Lung (tissue), 12 donors: Measurements from ENCODE around the gene GFPT2. TPM values are rescaled to one million over a fixed set of nuclear protein-coding genes. Genes with fewer than 3 reads are reported as not detected.

ENCODE experiments used
- ATAC-seq: fragments of 200-7000 bp; cut with Tn5 transposase; one replicate; pipeline ENCODE4 v1.9.1; 2020; ENCODE audit warnings: moderate number of reproducible peaks; ENCODE audit not compliant: insufficient read depth, low FRiP score
- DNase-seq, 3 donors: peaks; one replicate each; pipeline ENCODE4 v3.0.0-alpha.2; 2013 to 2017
- H3K27ac ChIP-seq, 2 donors: one replicate each; pipeline ENCODE4 v1.5.1; 2013; ENCODE audit warnings: mild to moderate bottlenecking in 2 of 2, moderate library complexity in 2 of 2, control low read depth in 1 of 2, inconsistent platforms in 1 of 2, low read depth in 1 of 2, low read length in 1 of 2
- H3K27me3 ChIP-seq, 3 donors: one replicate each; pipeline ENCODE4 v1.5.1; 2013; ENCODE audit warnings: low read length in 2 of 3; ENCODE audit not compliant: control insufficient read depth in 3 of 3, insufficient read depth in 3 of 3
- H3K36me3 ChIP-seq, 4 donors: one replicate each; pipeline ENCODE4 v1.5.1; 2013; ENCODE audit warnings: low read length in 4 of 4, mild to moderate bottlenecking in 1 of 4, moderate library complexity in 1 of 4; ENCODE audit not compliant: control insufficient read depth in 4 of 4, insufficient read depth in 4 of 4
- H3K4me1 ChIP-seq, 5 donors: one replicate each; pipeline ENCODE4 v1.5.1; 2013; ENCODE audit warnings: low read length in 5 of 5, mild to moderate bottlenecking in 2 of 5, moderate library complexity in 1 of 5; ENCODE audit not compliant: control insufficient read depth in 5 of 5, insufficient read depth in 5 of 5
- H3K4me3 ChIP-seq: one replicate; pipeline ENCODE4 v1.5.1; 2013; ENCODE audit warnings: mild to moderate bottlenecking, control low read depth, moderate library complexity
- H3K9ac ChIP-seq, 2 donors: one replicate each; pipeline ENCODE4 v1.5.1; 2013; ENCODE audit warnings: low read length in 2 of 2, control low read depth in 1 of 2; ENCODE audit not compliant: insufficient read depth in 1 of 2
- H3K9me3 ChIP-seq, 4 donors: one replicate each; pipeline ENCODE4 v1.5.1; 2013; ENCODE audit warnings: low read length in 3 of 4, mild to moderate bottlenecking in 1 of 4, moderate library complexity in 1 of 4; ENCODE audit not compliant: control insufficient read depth in 4 of 4, insufficient read depth in 3 of 4
- CTCF ChIP-seq: IDR thresholded peaks from 2 replicates; pipeline ENCODE4 v1.5.1; 2012; ENCODE audit warnings: mild to moderate bottlenecking; ENCODE audit errors: control extremely low read depth, extremely low read depth
- WGBS, 2 donors: extraction: QIAGEN DNeasy Blood & Tissue Kit; methylation state at CpG; one replicate each; pipeline ENCODE4 v1.1.7; 2013; 5-methylcytosine and 5-hydroxymethylcytosine counted together
- polyA plus RNA-seq, 2 donors: library from polyadenylated mRNA; stranded (reverse); fragments of 200-250 nt; gene quantifications; one replicate each; pipeline ENCODE4 v1.2.1, GENCODE V29; 2013
- total RNA-seq, 2 donors: library from RNA; depleted of rRNA in 1 of 2; stranded (reverse); fragments of >200 nt in 1 of 2; gene quantifications; one replicate each; pipeline ENCODE4 v1.2.1, GENCODE V29; 2014 to 2021
- donor health status: control.
- donor health status: control.
- donor health status: Bipolar disorder and iron deficiency.
- donor health status: healthy.
- donor health status: DM: yes; HTN: yes; CAD: no.

Gene GFPT2
- total and polyA plus RNA-seq, 4 donors: 11.1 to 26.6 (median 17.3) TPM

GRCh38 chr5:180375955-180376354 lies 22.8 kb upstream of the GFPT2 start:
- no peaks in the 10 kb centered on the region for H3K4me1 ChIP-seq
- H3K9ac ChIP-seq: no peak overlapping the region
- H3K27ac ChIP-seq: no peak overlapping the region
- H3K4me3 ChIP-seq: no peak overlapping the region
- H3K9me3 ChIP-seq: no peaks in the 10 kb centered on the region
- DNase-seq (no peak), ATAC-seq (no peak)
- no peaks in the 10 kb centered on the region for H3K27me3 ChIP-seq
- TF ChIP-seq CTCF: no peak
- WGBS, 2 donors: 87 to 92% methylated on average over 8 of the region's 8 CpGs
- no peaks in the 10 kb centered on the region for H3K36me3 ChIP-seq

- 90% methylated on average over 9 of the region's 9 CpGs for WGBS, 2 donors
- Histone ChIP-seq H3K27ac (no peak overlapping the region), H3K27me3 (no peaks in the 10 kb centered on the region), H3K4me1 (no peaks in the 10 kb centered on the region), H3K9ac (no peak overlapping the region), H3K36me3 (no peaks in the 10 kb centered on the region), H3K9me3 (no peaks in the 10 kb centered on the region), H3K4me3 (no peak overlapping the region)
- ATAC-seq: no peak
- no peak for DNase-seq
- TF ChIP-seq CTCF: no peak
Measured at GRCh38 chr5:180375291-180375690, 22.2 kb upstream of the GFPT2 start.

GRCh38 chr5:180373870-180374269 lies 20.7 kb upstream of the GFPT2 start:
- Histone ChIP-seq H3K27ac (no peak overlapping the region), H3K27me3 (no peaks in the 10 kb centered on the region), H3K36me3 (no peaks in the 10 kb centered on the region), H3K4me3 (no peak overlapping the region), H3K9me3 (no peaks in the 10 kb centered on the region), H3K9ac (no peak overlapping the region), H3K4me1 (no peaks in the 10 kb centered on the region)
- DNase-seq (no peak), ATAC-seq (no peak)
- 93 to 94% methylated on average over 3 of the region's 3 CpGs for WGBS, 2 donors
- TF ChIP-seq CTCF: no peak

GRCh38 chr5:180373454-180373853 lies 20.3 kb upstream of the GFPT2 start:
- H3K4me1 ChIP-seq: no peaks in the 10 kb centered on the region
- H3K27me3 ChIP-seq: no peaks in the 10 kb centered on the region
- DNase-seq: no peak
- H3K4me3 ChIP-seq: no peak overlapping the region
- no peak for TF ChIP-seq CTCF
- ATAC-seq: no peak
- 90 to 91% methylated on average over 5 of the region's 5 CpGs for WGBS, 2 donors
- no peaks in the 10 kb centered on the region for H3K36me3 ChIP-seq
- no peak overlapping the region for H3K27ac ChIP-seq
- H3K9ac ChIP-seq: no peak overlapping the region
- no peaks in the 10 kb centered on the region for H3K9me3 ChIP-seq
